ENCODE results near the gene ZCWPW1. TPM values are rescaled to one million over a fixed set of nuclear protein-coding genes. Genes with fewer than 3 reads are reported as not detected.

The ZCWPW1 gene
- total and polyA plus RNA-seq, 2 of the 13 experiments (the other 11 are each of a cell fraction or from before 2014, with no cell fraction given), result 2.4 to 2.5 TPM

GRCh38 chr7:100428199-100428966, at the start of gene ZCWPW1 (continued):
- TF ChIP-seq ZSCAN29 (CRISPR knock-in tag; conservative IDR thresholded peaks at IDR 0.05) (peak; percentile 97), STAT5B (CRISPR knock-in tag; IDR thresholded peaks at IDR 0.05) (no peak; the same call in 1 of the 2 replicates), ZNF841 (CRISPR knock-in tag; IDR thresholded peaks at IDR 0.05; ENCODE audit: borderline replicate concordance) (no peak), ZNF44 (CRISPR knock-in tag; IDR thresholded peaks at IDR 0.05) (no peak; the same call in 1 of the 2 replicates), SALL1 (CRISPR knock-in tag; IDR thresholded peaks at IDR 0.05) (peak; percentile 91), MED13 (CRISPR knock-in tag; IDR thresholded peaks at IDR 0.05) (peak; percentile 74), EP300 (IDR thresholded peaks at IDR 0.05; ENCODE audit: low read depth in 2 of 2, low read length in 2 of 2) (no peak; a peak in 1 of 4 replicates), EP300 (CRISPR knock-in tag; IDR thresholded peaks at IDR 0.05; ENCODE audit: borderline replicate concordance) (peak; percentile 38), XBP1 (CRISPR knock-in tag; IDR thresholded peaks at IDR 0.05) (peak; percentile 80; the same call in 1 of the 2 replicates), CENPT (CRISPR knock-in tag; IDR thresholded peaks at IDR 0.05; ENCODE audit: low read depth) (peak; percentile 81; the same call in 1 of the 2 replicates), ZNF580 (CRISPR knock-in tag; IDR thresholded peaks at IDR 0.05; ENCODE audit: borderline replicate concordance, low read depth) (peak; percentile 65; the same call in 1 of the 2 replicates), ZNF496 (CRISPR knock-in tag; IDR thresholded peaks at IDR 0.05; ENCODE audit: insufficient replicate concordance) (no peak), REXO4 (CRISPR knock-in tag; IDR thresholded peaks at IDR 0.05; ENCODE audit: borderline replicate concordance) (no peak), ZNF768 (CRISPR knock-in tag; IDR thresholded peaks at IDR 0.05) (peak; percentile 67; the same call in 1 of the 2 replicates), GATA4 (IDR thresholded peaks at IDR 0.05; ENCODE audit: borderline replicate concordance, low read depth) (peak; percentile 97), CREM (IDR thresholded peaks at IDR 0.05) (peak; percentile 88), CREM (CRISPR knock-in tag; IDR thresholded peaks at IDR 0.05) (0 out of 2 replicates have a peak, but pooled peaks have one; percentile 34), ZNF224 (CRISPR knock-in tag; IDR thresholded peaks at IDR 0.05) (0 out of 2 replicates have a peak, but pooled peaks have one; percentile 71), ZSCAN20 (CRISPR knock-in tag; IDR thresholded peaks at IDR 0.05; ENCODE audit: borderline replicate concordance) (peak; percentile 75; the same call in 1 of the 2 replicates), TMF1 (CRISPR knock-in tag; IDR thresholded peaks at IDR 0.05; ENCODE audit: low read depth) (peak; percentile 94), MIER2 (CRISPR knock-in tag; IDR thresholded peaks at IDR 0.05) (no peak; the same call in 1 of the 2 replicates), TEAD2 (CRISPR knock-in tag; IDR thresholded peaks at IDR 0.05) (peak; percentile 76; the same call in 1 of the 2 replicates), ZBTB8A (CRISPR knock-in tag; IDR thresholded peaks at IDR 0.05; ENCODE audit: borderline replicate concordance, low read depth) (no peak; the same call in 1 of the 2 replicates), ZNF784 (CRISPR knock-in tag; IDR thresholded peaks at IDR 0.05; ENCODE audit: borderline replicate concordance) (no peak), SNAPC2 (CRISPR knock-in tag; IDR thresholded peaks at IDR 0.05) (peak; percentile 49; the same call in 1 of the 2 replicates), MXD3 (CRISPR knock-in tag; IDR thresholded peaks at IDR 0.05) (peak; percentile 72; the same call in 1 of the 2 replicates), CHCHD3 (CRISPR knock-in tag; IDR thresholded peaks at IDR 0.05) (0 out of 2 replicates have a peak, but pooled peaks have one; percentile 36), TRIM24 (CRISPR knock-in tag; IDR thresholded peaks at IDR 0.05) (no peak), ZNF17 (CRISPR knock-in tag; IDR thresholded peaks at IDR 0.05) (no peak), ZNF446 (CRISPR knock-in tag; IDR thresholded peaks at IDR 0.05) (peak; percentile 96), SATB2 (CRISPR knock-in tag; IDR thresholded peaks at IDR 0.05) (peak; percentile 91)

Data from HepG2 (cell line).